Hepatocyte (in vitro differentiated cells): ENCODE measurements around the gene KRT10.

Source experiments
- EZH2 ChIP-seq: fragments of 200-600 bp; sonication (generic); IDR thresholded peaks from 2 replicates; pipeline ENCODE4 v1.6.1; 2016; ENCODE audit warnings: antibody characterized with exemption, mild to moderate bottlenecking, borderline replicate concordance
- EZH2phosphoT487 ChIP-seq: fragments of 200-600 bp; sonication (generic); IDR thresholded peaks from one replicate; pipeline ENCODE4 v1.6.1; 2018; ENCODE audit warnings: antibody characterized with exemption, mild to moderate bottlenecking, low read depth, moderate library complexity; ENCODE audit not compliant: unreplicated experiment, severe bottlenecking
- TF ChIP-seq, protein P1 (sequence below): fragments of 200-600 bp; sonication (generic); IDR thresholded peaks from 2 replicates; pipeline ENCODE4 v1.5.1; 2016; ENCODE audit warnings: antibody characterized with exemption, mild to moderate bottlenecking; ENCODE audit not compliant: poor library complexity

DNA sequence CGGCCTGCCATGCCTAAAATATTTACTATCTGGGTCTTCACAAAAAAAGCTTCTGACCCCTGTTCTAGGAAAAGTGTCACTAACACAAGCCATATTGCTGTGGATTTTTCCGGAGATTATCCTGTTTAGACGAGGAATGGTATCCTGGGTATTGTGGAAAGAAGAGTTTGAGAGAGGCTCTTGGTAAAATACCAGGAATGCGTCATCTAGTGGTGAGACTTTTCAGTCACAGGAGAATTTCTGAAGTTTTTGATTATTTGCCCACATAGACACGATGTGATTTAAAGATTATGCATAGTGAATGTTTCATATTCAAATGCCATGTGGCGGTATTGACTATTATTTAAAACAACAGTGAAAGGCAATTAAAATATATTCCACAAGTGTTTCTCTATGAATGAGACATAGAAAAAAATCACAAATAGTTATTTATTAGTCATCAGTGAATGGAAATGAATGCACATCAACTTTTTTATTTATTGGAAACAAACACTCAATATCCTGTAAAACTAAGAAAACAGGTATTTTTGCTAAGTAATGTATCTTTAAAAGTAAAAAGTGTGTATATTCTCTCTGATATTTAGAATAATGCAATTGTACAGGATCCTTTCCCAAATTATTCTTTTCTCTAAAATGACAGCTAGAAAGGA lies 30.5 kb downstream of the KRT10 start:
- TF ChIP-seq, protein P1, sequence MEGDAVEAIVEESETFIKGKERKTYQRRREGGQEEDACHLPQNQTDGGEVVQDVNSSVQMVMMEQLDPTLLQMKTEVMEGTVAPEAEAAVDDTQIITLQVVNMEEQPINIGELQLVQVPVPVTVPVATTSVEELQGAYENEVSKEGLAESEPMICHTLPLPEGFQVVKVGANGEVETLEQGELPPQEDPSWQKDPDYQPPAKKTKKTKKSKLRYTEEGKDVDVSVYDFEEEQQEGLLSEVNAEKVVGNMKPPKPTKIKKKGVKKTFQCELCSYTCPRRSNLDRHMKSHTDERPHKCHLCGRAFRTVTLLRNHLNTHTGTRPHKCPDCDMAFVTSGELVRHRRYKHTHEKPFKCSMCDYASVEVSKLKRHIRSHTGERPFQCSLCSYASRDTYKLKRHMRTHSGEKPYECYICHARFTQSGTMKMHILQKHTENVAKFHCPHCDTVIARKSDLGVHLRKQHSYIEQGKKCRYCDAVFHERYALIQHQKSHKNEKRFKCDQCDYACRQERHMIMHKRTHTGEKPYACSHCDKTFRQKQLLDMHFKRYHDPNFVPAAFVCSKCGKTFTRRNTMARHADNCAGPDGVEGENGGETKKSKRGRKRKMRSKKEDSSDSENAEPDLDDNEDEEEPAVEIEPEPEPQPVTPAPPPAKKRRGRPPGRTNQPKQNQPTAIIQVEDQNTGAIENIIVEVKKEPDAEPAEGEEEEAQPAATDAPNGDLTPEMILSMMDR, result peak; percentile 78
- TF ChIP-seq EZH2phosphoT487 (no peak), EZH2 (no peak)
